ENCODE data around the gene AKR1B1.

AKR1B1 gene

GRCh38 chr7:134444198-134444960 is 14.5 kb downstream of the AKR1B1 start:
- no peak for DNase-seq (ENCODE audit: low spot score)

- DNase-seq (ENCODE audit: low spot score), result no peak
Observed at GRCh38 chr7:134443396-134444070, 15.4 kb downstream of the AKR1B1 start.

- DNase-seq (ENCODE audit: low spot score), result no peak
Observed at GRCh38 chr7:134442441-134443220, 16.3 kb downstream of the AKR1B1 start.

GRCh38 chr7:134441264-134441663 is 17.6 kb downstream of the AKR1B1 start:
- DNase-seq (ENCODE audit: low spot score), result no peak

- DNase-seq (ENCODE audit: low spot score), result no peak
Observed at GRCh38 chr7:134440476-134440875, 18.4 kb downstream of the AKR1B1 start.

GRCh38 chr7:134440067-134440466 is 18.8 kb downstream of the AKR1B1 start:
- DNase-seq (ENCODE audit: low spot score), result no peak

GRCh38 chr7:134438946-134439345 is 20.0 kb downstream of the AKR1B1 start:
- no peak for DNase-seq (ENCODE audit: low spot score)

- DNase-seq (ENCODE audit: low spot score), result no peak
Observed at GRCh38 chr7:134435161-134435920, 23.6 kb downstream of the AKR1B1 start.

- no peak for DNase-seq (ENCODE audit: low spot score)
Observed at GRCh38 chr7:134434701-134435100, 24.2 kb downstream of the AKR1B1 start.

GRCh38 chr7:134433430-134433829 is 25.5 kb downstream of the AKR1B1 start:
- no peak for DNase-seq (ENCODE audit: low spot score)

GRCh38 chr7:134432296-134433152 is 26.4 kb downstream of the AKR1B1 start:
- DNase-seq (ENCODE audit: low spot score), result peak; percentile 79

- DNase-seq (ENCODE audit: low spot score), result no peak
Observed at GRCh38 chr7:134431815-134432214, 27.1 kb downstream of the AKR1B1 start.

GRCh38 chr7:134429481-134429880 is 29.4 kb downstream of the AKR1B1 start:
- DNase-seq (ENCODE audit: low spot score), result no peak

GRCh38 chr7:134428942-134429341 is 30.0 kb downstream of the AKR1B1 start:
- DNase-seq (ENCODE audit: low spot score), result no peak

- DNase-seq (ENCODE audit: low spot score), result no peak
Observed at GRCh38 chr7:134427896-134428295, 31.0 kb downstream of the AKR1B1 start.

- DNase-seq (ENCODE audit: low spot score), result no peak
Observed at GRCh38 chr7:134425777-134426176, 33.1 kb downstream of the AKR1B1 start.

GRCh38 chr7:134422638-134423037 is 36.3 kb downstream of the AKR1B1 start:
- DNase-seq (ENCODE audit: low spot score), result no peak

GRCh38 chr7:134422008-134422407 is 36.9 kb downstream of the AKR1B1 start:
- DNase-seq (ENCODE audit: low spot score), result no peak

GRCh38 chr7:134420424-134421125 is 38.3 kb downstream of the AKR1B1 start:
- DNase-seq (ENCODE audit: low spot score), result peak; percentile 44

GRCh38 chr7:134419875-134420274 is 39.0 kb downstream of the AKR1B1 start:
- DNase-seq (ENCODE audit: low spot score), result no peak

Measured in HuH-7.5 (cell line).